WTC11 (cell line): Measurements from ENCODE around the gene CBX5. TPM values are rescaled to one million over a fixed set of nuclear protein-coding genes. Genes with fewer than 3 reads are reported as not detected.

Source experiments
- ATAC-seq: fragments of 200-7000 bp; cut with Tn5 transposase; 2 replicates; pipeline ENCODE4 v1.10.0; 2021; ENCODE audit warnings: mild to moderate bottlenecking, moderate library complexity
- CTCF ChIA-PET: fragments of 300-600 bp; sonication (Branson Sonifier 250); formaldehyde crosslinking; loops from one replicate; lab custom pipeline; 2021; ENCODE audit warnings: antibody characterized with exemption; lab: Charles Lee
- POLR2A ChIA-PET: fragments of 350-600 bp; sonication (Branson Sonifier 250); formaldehyde crosslinking; loops from one replicate; lab custom pipeline; 2021; ENCODE audit warnings: antibody characterized with exemption; lab: Charles Lee
- DNase-seq: peaks from one replicate; pipeline ENCODE4 v3.0.0; 2021; ENCODE audit warnings: low spot score
- H3K27ac Mint-ChIP-seq: 2 replicates; pipeline ENCODE4 v1.8.0; 2021; ENCODE audit warnings: mixed read lengths
- H3K27me3 Mint-ChIP-seq: 2 replicates; pipeline ENCODE4 v1.8.0; 2021; ENCODE audit warnings: low read depth, mild to moderate bottlenecking, moderate library complexity, mixed read lengths
- H3K36me3 Mint-ChIP-seq: 2 replicates; pipeline ENCODE4 v1.8.0; 2021; ENCODE audit warnings: mixed read lengths
- H3K4me1 Mint-ChIP-seq: 2 replicates; pipeline ENCODE4 v1.8.0; 2022; ENCODE audit warnings: mixed read lengths
- H3K4me3 Mint-ChIP-seq: 2 replicates; pipeline ENCODE4 v1.8.0; 2021; ENCODE audit warnings: mild to moderate bottlenecking, moderate library complexity, mixed read lengths
- H3K9me3 Mint-ChIP-seq: 2 replicates; pipeline ENCODE4 v1.8.0; 2021; ENCODE audit warnings: mixed read lengths
- AFF4 ChIP-seq: sonication (generic); formaldehyde crosslinking; IDR thresholded peaks from 2 replicates; pipeline ENCODE4 v1.8.1; 2023; ENCODE audit warnings: mild to moderate bottlenecking, missing genetic modification reagents, borderline replicate concordance
- AR ChIP-seq: fragments of 250-450 bp; sonication (Bioruptor Pico); IDR thresholded peaks from 2 replicates; pipeline ENCODE4 v1.9.0; 2021; ENCODE audit warnings: mild to moderate bottlenecking
- ATF1 ChIP-seq: sonication (generic); formaldehyde crosslinking; IDR thresholded peaks from 2 replicates; pipeline ENCODE4 v1.8.1; 2023; ENCODE audit warnings: mild to moderate bottlenecking, moderate library complexity, missing genetic modification reagents
- ATF2 ChIP-seq: sonication (generic); formaldehyde crosslinking; IDR thresholded peaks from 2 replicates; pipeline ENCODE4 v1.8.1; 2022; ENCODE audit warnings: low read depth, missing genetic modification reagents, borderline replicate concordance
- CBFB ChIP-seq: sonication (generic); formaldehyde crosslinking; IDR thresholded peaks from 2 replicates; pipeline ENCODE4 v1.8.1; 2022; ENCODE audit warnings: mild to moderate bottlenecking, low read depth, missing genetic modification reagents
- CTCF ChIP-seq: fragments of 200-600 bp; IDR thresholded peaks from 2 replicates; pipeline ENCODE4 v1.8.0; 2022; ENCODE audit warnings: antibody characterized with exemption
- E2F1 ChIP-seq: sonication (generic); formaldehyde crosslinking; IDR thresholded peaks from 2 replicates; pipeline ENCODE4 v1.8.0; 2022; ENCODE audit warnings: mild to moderate bottlenecking, missing genetic modification reagents
- IRF1 ChIP-seq: sonication (generic); formaldehyde crosslinking; IDR thresholded peaks from 2 replicates; pipeline ENCODE4 v1.8.0; 2023; ENCODE audit warnings: missing genetic modification reagents
- JUN ChIP-seq: sonication (generic); formaldehyde crosslinking; IDR thresholded peaks from 2 replicates; pipeline ENCODE4 v1.8.0; 2023; ENCODE audit warnings: mild to moderate bottlenecking, missing genetic modification reagents
- MXD4 ChIP-seq: fragments of 250-450 bp; sonication (Bioruptor Pico); IDR thresholded peaks from 2 replicates; pipeline ENCODE4 v1.8.0; 2021; ENCODE audit warnings: mild to moderate bottlenecking, moderate library complexity, borderline replicate concordance
- SMAD4 ChIP-seq: sonication (generic); formaldehyde crosslinking; IDR thresholded peaks from 2 replicates; pipeline ENCODE4 v1.8.0; 2022; ENCODE audit warnings: mild to moderate bottlenecking, missing genetic modification reagents
- TEAD1 ChIP-seq: sonication (generic); formaldehyde crosslinking; IDR thresholded peaks from 2 replicates; pipeline ENCODE4 v1.8.0; 2022; ENCODE audit warnings: mild to moderate bottlenecking, missing genetic modification reagents
- TEAD4 ChIP-seq: sonication (generic); formaldehyde crosslinking; IDR thresholded peaks from 2 replicates; pipeline ENCODE4 v1.8.0; 2022; ENCODE audit warnings: mild to moderate bottlenecking, missing genetic modification reagents
- ZBTB43 ChIP-seq: sonication (generic); formaldehyde crosslinking; IDR thresholded peaks from 2 replicates; pipeline ENCODE4 v1.8.1; 2023; ENCODE audit warnings: mild to moderate bottlenecking, missing genetic modification reagents
- ZNF317 ChIP-seq: sonication (generic); formaldehyde crosslinking; IDR thresholded peaks from 2 replicates; pipeline ENCODE4 v1.8.1; 2023; ENCODE audit warnings: low read depth, mild to moderate bottlenecking, moderate library complexity, missing genetic modification reagents, borderline replicate concordance
- ZNF512 ChIP-seq: sonication (generic); formaldehyde crosslinking; IDR thresholded peaks from 2 replicates; pipeline ENCODE4 v1.8.1; 2022; ENCODE audit warnings: missing genetic modification reagents, borderline replicate concordance
- ZSCAN18 ChIP-seq: fragments of 250-450 bp; sonication (Bioruptor Pico); IDR thresholded peaks from 2 replicates; pipeline ENCODE4 v2.1.2; 2022; ENCODE audit warnings: mild to moderate bottlenecking, moderate library complexity
- total RNA-seq: library from RNA; stranded (reverse); gene quantifications from 3 replicates; pipeline ENCODE4 v1.2.3, GENCODE V29; 2021

Gene CBX5
- total RNA-seq, 1 experiment from 2014 or later: 182 TPM

GRCh38 chr12:54239620-54240019 lies 40.3 kb downstream of the CBX5 start:
- no peak overlapping the region for H3K4me3 Mint-ChIP-seq
- ATAC-seq: no peak
- CTCF ChIA-PET: interaction anchor here (0.6 to 3.1 kb wide), 4 partner anchors 12 to 764 kb away, joined by 3 to 12 read pairs (median 3); partner anchors contain the start of gene COPZ1
- H3K9me3 Mint-ChIP-seq: no peaks in the 10 kb centered on the region
- TF ChIP-seq CBFB (no peak), MXD4 (CRISPR knock-in tag) (no peak), AR (CRISPR knock-in tag) (no peak), CTCF (no peak), ATF2 (CRISPR knock-in tag) (no peak), ZNF512 (CRISPR knock-in tag) (no peak), SMAD4 (no peak), ZNF317 (CRISPR knock-in tag) (no peak), IRF1 (CRISPR knock-in tag) (no peak), ZSCAN18 (CRISPR knock-in tag) (no peak), TEAD4 (CRISPR knock-in tag) (no peak), ATF1 (CRISPR knock-in tag) (no peak), JUN (CRISPR knock-in tag) (no peak), TEAD1 (no peak), AFF4 (no peak), ZBTB43 (CRISPR knock-in tag) (no peak), E2F1 (CRISPR knock-in tag) (no peak)
- TF ChIP-seq, all 79 proteins: peak for 0
- H3K36me3 Mint-ChIP-seq: peaks cover 45% of the 10 kb centered on the region
- H3K4me1 Mint-ChIP-seq: no peaks in the 10 kb centered on the region
- POLR2A ChIA-PET: no interaction called here
- no peaks in the 10 kb centered on the region for H3K27me3 Mint-ChIP-seq
- DNase-seq: no peak
- no peak overlapping the region for H3K27ac Mint-ChIP-seq
